GM21529 (cell line): ENCODE results near the gene RWDD3.

ENCODE experiments used
- ATAC-seq: cut with Tn5 transposase; IDR thresholded peaks from one replicate; pipeline ENCODE4 v1.9.1; 2021; ENCODE audit not compliant: unreplicated experiment

RWDD3 gene

GRCh38 chr1:95229706-95230105 is 4.3 kb upstream of the RWDD3 start:
- ATAC-seq, result no peak

GRCh38 chr1:95230256-95230655 is 3.8 kb upstream of the RWDD3 start:
- no peak for ATAC-seq

- no peak for ATAC-seq
Observed at GRCh38 chr1:95230768-95231191, 3.2 kb upstream of the RWDD3 start.

DNA sequence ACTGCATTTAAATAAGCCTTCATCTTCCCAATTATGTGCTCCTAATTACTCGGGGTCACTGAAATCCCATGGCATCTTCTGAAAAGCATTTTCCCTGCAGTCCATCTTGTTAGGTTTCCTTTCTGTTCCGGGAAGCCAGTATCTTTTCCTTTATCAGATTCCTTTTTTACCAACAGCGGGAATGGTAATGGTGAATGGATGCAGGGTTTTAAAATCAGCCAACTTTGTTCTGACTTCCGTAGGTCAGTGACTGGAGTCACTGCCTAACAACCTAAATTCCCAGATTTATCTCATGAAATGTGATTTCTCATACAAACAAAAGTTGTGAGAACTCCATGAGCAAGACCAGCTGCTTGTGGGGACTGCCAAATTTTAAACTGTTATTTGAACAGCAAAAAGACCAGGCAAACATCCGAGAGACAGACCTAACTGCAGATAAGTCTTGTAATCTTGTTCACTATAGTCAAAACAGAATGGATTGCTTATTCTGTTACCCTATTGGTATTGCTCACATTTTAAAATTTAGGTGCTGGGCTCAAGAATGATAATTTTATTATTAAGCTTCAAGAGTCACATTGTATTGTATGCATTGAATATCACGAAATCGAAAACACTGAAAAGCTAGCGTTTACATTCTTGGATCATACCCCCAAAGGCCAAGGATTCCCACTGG is 1.2 kb upstream of the RWDD3 start:
- no peak for ATAC-seq

GRCh38 chr1:95233319-95233736 is 682 bp upstream of the RWDD3 start:
- ATAC-seq, result no peak

- ATAC-seq, result no peak
Observed at GRCh38 chr1:95236784-95237575, 3.0 kb downstream of the RWDD3 start.

GRCh38 chr1:95237981-95238703 is 4.1 kb downstream of the RWDD3 start:
- no peak for ATAC-seq

GRCh38 chr1:95245029-95245428 is 11.0 kb downstream of the RWDD3 start:
- no peak for ATAC-seq

GRCh38 chr1:95246511-95246910 is 12.5 kb downstream of the RWDD3 start:
- ATAC-seq, result no peak

DNA sequence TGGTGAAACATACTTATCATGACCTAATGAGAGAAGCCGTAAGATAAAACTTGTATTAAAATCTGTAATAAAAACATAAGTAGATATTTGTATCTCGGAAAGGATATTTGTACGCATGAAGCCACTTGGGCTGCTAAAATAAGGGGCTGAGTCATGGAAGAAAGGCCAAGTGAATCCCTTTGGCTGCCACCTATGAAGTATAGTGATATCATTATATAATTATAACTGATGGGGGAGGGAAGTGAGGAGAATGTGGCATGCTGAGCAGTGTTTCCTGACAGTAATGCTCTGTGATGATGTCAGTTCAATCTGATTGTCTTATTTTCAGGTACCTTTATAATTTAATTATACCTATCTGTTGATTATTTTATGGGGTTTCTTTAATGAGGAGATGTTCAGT is 13.6 kb downstream of the RWDD3 start:
- ATAC-seq, result no peak

GRCh38 chr1:95249916-95250315 is 15.9 kb downstream of the RWDD3 start:
- ATAC-seq, result no peak

DNA sequence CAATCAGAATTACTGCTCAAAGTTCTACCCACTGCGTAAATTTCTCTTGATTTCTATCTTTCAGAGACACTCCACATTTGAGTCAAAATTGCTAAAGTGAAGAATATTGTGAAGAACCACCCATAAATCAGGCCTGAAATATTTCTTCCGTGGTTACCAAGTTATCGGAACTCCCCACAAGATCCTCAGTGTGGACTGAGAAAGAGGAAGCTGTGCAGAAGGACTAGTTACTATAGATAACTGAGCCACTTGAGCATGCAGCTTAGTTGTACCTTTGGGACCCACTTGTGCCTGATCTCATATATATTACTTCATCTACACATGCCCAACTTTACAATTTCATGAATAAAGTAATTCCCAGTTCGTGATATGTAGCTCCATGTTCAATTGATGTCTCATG is 18.4 kb downstream of the RWDD3 start:
- no peak for ATAC-seq

DNA sequence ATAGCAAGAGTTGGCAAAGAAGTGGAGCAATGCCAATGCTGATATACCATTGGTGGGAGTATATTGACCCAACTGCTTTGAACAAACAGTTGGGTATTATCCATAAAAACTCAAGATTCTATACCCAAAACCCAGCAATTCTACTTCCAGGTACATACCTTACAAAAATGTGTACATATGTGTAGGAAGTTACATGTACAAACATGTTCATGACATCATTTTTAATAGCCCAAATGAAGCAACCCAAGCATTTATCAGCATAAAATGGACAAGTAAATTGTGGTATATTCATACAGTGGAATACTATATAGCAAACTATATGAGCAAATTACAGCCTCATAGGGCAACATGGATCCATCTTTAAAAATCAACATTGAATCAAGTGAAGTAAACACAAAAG is 20.9 kb downstream of the RWDD3 start:
- ATAC-seq, result no peak

DNA sequence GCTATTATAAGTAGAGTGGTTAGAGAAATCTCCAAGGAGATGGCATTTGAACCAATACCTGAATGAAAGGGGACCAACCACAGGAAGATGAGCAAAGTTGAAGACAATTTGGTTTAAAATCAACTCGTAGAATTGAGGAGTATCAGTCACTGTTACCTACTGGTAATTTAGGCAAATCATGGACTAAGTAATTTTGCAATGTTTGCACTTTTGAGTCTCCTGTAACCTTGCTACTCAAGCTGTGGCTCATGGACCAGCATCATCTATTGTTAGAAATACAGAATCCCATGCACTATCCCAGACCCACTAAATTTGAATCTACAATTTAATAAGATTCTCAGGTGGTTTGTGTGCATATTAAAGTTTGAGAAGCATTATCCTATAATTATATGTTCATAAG is 21.8 kb downstream of the RWDD3 start:
- no peak for ATAC-seq

DNA sequence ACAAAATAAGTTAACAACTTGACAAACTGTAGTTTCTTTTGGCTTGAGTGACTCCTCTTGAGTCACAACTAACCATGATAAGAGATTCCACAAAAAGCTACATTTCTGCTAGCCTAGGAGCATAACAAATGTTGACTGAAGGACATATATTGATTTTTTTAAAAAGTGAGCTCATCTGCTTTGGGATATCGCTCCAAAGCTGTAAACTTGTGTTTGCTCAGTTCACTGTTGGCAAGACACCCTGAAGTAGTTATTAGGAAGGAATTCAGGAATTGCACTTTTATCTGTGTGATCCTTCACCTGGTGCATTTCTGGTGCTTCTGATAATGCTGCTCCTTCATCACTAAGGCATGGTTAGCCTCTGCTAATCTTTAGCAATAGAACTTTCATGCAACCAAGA is 23.7 kb downstream of the RWDD3 start:
- ATAC-seq, result no peak

DNA sequence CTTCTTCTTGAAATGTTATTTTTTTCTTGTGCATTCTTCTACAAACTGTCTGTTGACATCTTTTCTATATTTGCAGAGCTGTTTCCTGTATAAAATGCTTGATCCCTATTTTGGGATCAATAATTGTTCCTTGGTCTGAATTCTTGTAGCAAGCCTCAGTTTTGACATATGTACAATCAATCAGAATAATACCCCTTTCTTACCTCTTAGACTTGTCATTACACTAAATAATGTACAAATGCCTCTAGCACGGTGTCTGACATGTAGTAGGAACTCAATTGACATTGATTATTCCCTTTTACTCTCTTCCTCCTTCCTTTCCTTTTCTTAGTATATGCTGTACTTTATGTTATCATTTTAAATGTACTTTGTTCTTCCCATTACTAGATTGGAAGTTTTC is 25.2 kb downstream of the RWDD3 start:
- ATAC-seq, result no peak

GRCh38 chr1:95262913-95263312 is 28.9 kb downstream of the RWDD3 start:
- no peak for ATAC-seq

- ATAC-seq, result no peak
Observed at GRCh38 chr1:95263450-95263849, 29.4 kb downstream of the RWDD3 start.

GRCh38 chr1:95265106-95265505 is 31.1 kb downstream of the RWDD3 start:
- ATAC-seq, result no peak

- no peak for ATAC-seq
Observed at GRCh38 chr1:95276429-95276828, 42.4 kb downstream of the RWDD3 start.

DNA sequence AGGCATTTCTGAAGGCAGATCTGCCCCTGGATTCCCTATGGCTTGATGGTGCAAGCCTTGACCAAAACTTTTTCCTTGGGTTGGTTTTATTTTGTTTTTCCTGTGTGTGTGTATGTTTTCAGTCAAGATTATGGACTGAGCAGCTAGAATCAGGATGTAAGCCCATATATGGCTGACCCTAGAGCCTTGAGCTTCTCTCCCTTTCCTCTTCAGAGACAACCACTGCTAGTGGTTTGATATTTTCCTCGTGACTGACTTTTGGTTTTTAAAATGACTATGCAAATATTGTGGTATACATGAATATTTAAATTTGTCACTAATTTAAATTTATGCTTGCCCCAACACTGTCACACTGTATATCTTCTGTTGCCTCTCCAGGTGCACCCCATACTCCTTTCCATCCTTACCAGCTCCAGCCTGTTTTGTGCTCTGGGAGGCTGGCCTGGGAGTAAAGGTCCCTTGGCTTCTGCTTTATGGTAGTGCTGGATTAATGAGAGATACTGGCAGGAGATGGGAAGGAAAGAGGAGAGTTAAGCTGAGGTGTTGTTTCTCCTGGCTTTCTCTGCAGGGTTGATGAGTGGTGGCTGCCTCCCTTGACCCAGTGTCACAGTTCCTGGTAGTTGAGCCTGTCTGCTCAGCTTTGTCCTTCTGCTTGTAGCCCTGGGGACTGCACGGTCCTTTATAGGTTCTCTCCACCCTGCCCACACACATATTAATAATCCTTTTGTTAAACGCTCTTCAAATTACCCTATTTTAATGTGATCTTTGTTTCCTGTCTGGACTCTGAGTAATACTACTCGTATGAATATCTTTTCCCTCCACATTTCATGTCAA is 44.4 kb downstream of the RWDD3 start:
- peak; percentile 70 for ATAC-seq
